HepG2 (cell line): ENCODE data around the gene RIIAD1. TPM values are rescaled to one million over a fixed set of nuclear protein-coding genes. Genes with fewer than 3 reads are reported as not detected.

Experiments
- ATAC-seq: fragments of 200-7000 bp; cut with Tn5 transposase; 3 replicates; pipeline ENCODE4 v1.9.1; 2020; ENCODE audit warnings: mild to moderate bottlenecking, moderate library complexity
- BruUV-seq: library from RNA; stranded (reverse); fragments of 400-500 nt; replicated peaks from 2 replicates; lab custom pipeline; 2021; lab: Mats Ljungman, UMichigan
- CTCF ChIA-PET: fragments of 300-600 bp; formaldehyde crosslinking; extraction: SDS; loops from one replicate; lab custom pipeline; 2021; ENCODE audit warnings: low total read pairs, inconsistent platforms, low intra/inter-chr PET ratio; lab: Yijun Ruan, JAX
- POLR2A ChIA-PET: fragments of 350-600 bp; sonication (Branson Sonifier 250); formaldehyde crosslinking; loops from one replicate; lab custom pipeline; 2020; ENCODE audit warnings: antibody characterized with exemption, inconsistent platforms; lab: Yijun Ruan, JAX
- DNase-seq: peaks from one replicate; pipeline ENCODE4 v3.0.0-alpha.2; 2015; ENCODE audit warnings: low spot score
- FAIRE-seq: peaks from 3 replicates; lab custom pipeline; 2011; peaks lifted over from hg19 to GRCh38; lab: Jason Lieb, UNC
- H2AFZ ChIP-seq: one replicate; pipeline ENCODE4 v1.6.1; 2011; ENCODE audit warnings: low read length, inconsistent platforms
- H3K27ac ChIP-seq: fragments of 300-600 bp; 3 replicates; pipeline ENCODE4 v1.8.0; 2011; ENCODE audit warnings: mixed run types, mild to moderate bottlenecking, mixed read lengths, low read length, inconsistent platforms; ENCODE audit not compliant: insufficient read depth; ENCODE audit errors: extremely low read length
- H3K27me3 ChIP-seq, 2 experiments: fragments of 200-600 bp in 1 of 2; 2 replicates in 1 of 2; 3 replicates in 1 of 2; pipeline versions ENCODE4 v1.6.0 to v1.8.0; 2011; ENCODE audit warnings: low read length in 2 of 2, mild to moderate bottlenecking in 2 of 2, moderate library complexity in 2 of 2, inconsistent platforms in 1 of 2; ENCODE audit not compliant: insufficient read depth in 2 of 2, control insufficient read depth in 1 of 2
- H3K36me3 ChIP-seq, 2 experiments: fragments of 200-600 bp in 1 of 2; replicated peaks in 1 of 2; 2 replicates in 1 of 2; 3 replicates in 1 of 2; pipeline versions ENCODE4 v1.5.1 to v1.8.0; 2011; ENCODE audit warnings: low read length in 2 of 2, inconsistent platforms in 1 of 2; ENCODE audit not compliant: insufficient read depth in 2 of 2, control insufficient read depth in 1 of 2
- H3K4me1 ChIP-seq: 2 replicates; pipeline ENCODE4 v1.5.1; 2012; ENCODE audit warnings: low read length, inconsistent platforms; ENCODE audit not compliant: insufficient read depth
- H3K4me2 ChIP-seq: 2 replicates; pipeline ENCODE4 v1.6.0; 2011; ENCODE audit warnings: low read depth, low read length, inconsistent platforms
- H3K4me3 ChIP-seq, 3 experiments: fragments of 200-600 bp in 1 of 3; sonication (generic), shearing (Covaris generic) in 1 of 3; replicated peaks in 1 of 3; 2 replicates each; pipeline ENCODE4 v1.5.1; 2011 to 2016; ENCODE audit warnings: low read length in 3 of 3, inconsistent platforms in 2 of 3, low read depth in 2 of 3, mild to moderate bottlenecking in 2 of 3, control low read depth in 1 of 3, mixed read lengths in 1 of 3; ENCODE audit not compliant: insufficient read depth in 1 of 3
- H3K79me2 ChIP-seq: one replicate; pipeline ENCODE4 v1.6.1; 2011; ENCODE audit warnings: low read length, inconsistent platforms; ENCODE audit not compliant: insufficient read depth
- H3K9ac ChIP-seq: 2 replicates; pipeline ENCODE4 v1.6.0; 2011; ENCODE audit warnings: mild to moderate bottlenecking, low read depth, low read length, inconsistent platforms; ENCODE audit not compliant: insufficient read depth
- H3K9me3 ChIP-seq: 2 replicates; pipeline ENCODE4 v1.5.1; 2012; ENCODE audit warnings: mild to moderate bottlenecking, low read length
- H4K20me1 ChIP-seq: 2 replicates; pipeline ENCODE4 v1.6.0; 2011; ENCODE audit warnings: inconsistent platforms, mild to moderate bottlenecking, low read length, moderate library complexity; ENCODE audit not compliant: insufficient read depth
- CEBPB ChIP-seq: IDR thresholded peaks from 2 replicates; pipeline ENCODE4 v1.6.1; 2011; ENCODE audit warnings: low read depth, low read length, improper control_type of control experiment, borderline replicate concordance
- CEBPG ChIP-seq: IDR thresholded peaks from 2 replicates; pipeline ENCODE4 v1.6.1; 2016
- CREB1 ChIP-seq, 2 experiments: fragments of 450-650 bp in 1 of 2; IDR thresholded peaks; 2 replicates each; pipeline ENCODE4 v1.6.1; 2016 to 2017; ENCODE audit warnings: control low read depth in 1 of 2, mild to moderate bottlenecking in 1 of 2, missing compliant biosample characterization in 1 of 2, missing genetic modification characterization in 1 of 2
- LCORL ChIP-seq, 2 experiments: fragments of 450-650 bp in 1 of 2; sonication (generic) in 1 of 2; formaldehyde crosslinking in 1 of 2; IDR thresholded peaks; 2 replicates each; pipeline versions ENCODE4 v1.5.0 to v1.6.1; 2017 to 2020; ENCODE audit warnings: antibody characterized with exemption in 1 of 2, missing genetic modification reagents in 1 of 2
- PHF21A ChIP-seq: sonication (generic); formaldehyde crosslinking; IDR thresholded peaks from 2 replicates; pipeline ENCODE4 v1.5.0; 2020; ENCODE audit warnings: mild to moderate bottlenecking, missing genetic modification reagents
- WGBS: methylation state at CpG from one replicate; pipeline ENCODE4 v1.1.6; 2017; ENCODE audit warnings: low lambda C conversion rate; 5-methylcytosine and 5-hydroxymethylcytosine counted together
- in situ Hi-C: cut with HindIII; loops from 2 replicates; pipeline ENCODE4 v1.10.0; 2017; ENCODE audit warnings: low pct_unique_long_range_greater_than_20kb; ENCODE audit not compliant: extremely low pct_ligation_motif_present
- intact Hi-C: fragments of 100-400 bp; cut with micrococcal nuclease; formaldehyde crosslinking; loops from one replicate; pipeline ENCODE4 v1.10.0; 2022; ENCODE audit not compliant: unreplicated experiment
- polyA plus RNA-seq, 8 experiments: library from polyadenylated mRNA; depleted of rRNA in 3 of 8; stranded (reverse) in 7 of 8; unstranded in 1 of 8; fragments of >200 nt; fragmentation: Illumina TruSeq in 4 of 8; extraction: Trizol in 4 of 8; gene quantifications; 2 replicates each; pipeline versions ENCODE4 v1.2.1 to v1.2.3, GENCODE V29; 2011 to 2016; ENCODE audit warnings: low read depth in 4 of 8, missing spikeins in 1 of 8, mixed read lengths in 1 of 8; ENCODE audit not compliant: insufficient read depth in 1 of 8
- total RNA-seq, 5 experiments: library from RNA; depleted of rRNA; stranded (reverse); fragments of >200 nt; fragmentation: Illumina TruSeq; extraction: Trizol; gene quantifications; 2 replicates each; pipeline ENCODE4 v1.2.3, GENCODE V29; 2016; ENCODE audit warnings: low read depth in 1 of 5
- TF ChIP-seq, protein P1 (sequence below): sonication (generic); formaldehyde crosslinking; IDR thresholded peaks from 2 replicates; pipeline ENCODE4 v1.4.0; 2020; ENCODE audit warnings: missing genetic modification reagents
- TF ChIP-seq, protein P2 (sequence below): sonication (generic); formaldehyde crosslinking; IDR thresholded peaks from 2 replicates; pipeline ENCODE4 v1.4.0; 2020; ENCODE audit warnings: low read depth, missing genetic modification reagents
- TF ChIP-seq, protein P3 (sequence below): fragments of 450-650 bp; IDR thresholded peaks from 2 replicates; pipeline ENCODE4 v1.6.1; 2016

The RIIAD1 gene
- total and polyA plus RNA-seq, 2 of the 13 experiments (the other 11 are each of a cell fraction or from before 2014, with no cell fraction given): not detected

DNA sequence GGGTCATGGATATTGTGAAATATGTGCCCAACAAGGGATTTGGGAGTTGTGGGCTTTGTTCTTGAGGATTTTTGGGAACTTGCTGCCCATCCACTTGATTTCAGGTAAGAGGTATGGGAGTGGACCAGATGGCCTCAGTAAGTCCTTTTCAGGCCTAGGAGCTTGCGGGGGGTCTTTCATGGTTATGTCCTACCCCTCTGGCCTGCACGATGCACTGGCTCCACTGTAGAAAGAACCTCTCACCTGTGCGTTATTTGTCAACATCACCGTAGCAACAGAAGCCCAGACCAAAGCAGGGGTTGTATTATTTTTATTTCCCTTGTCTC is 8.6 kb downstream of the RIIAD1 start:
- H3K4me3 ChIP-seq: peak overlapping the region in 2 of 3 experiments; percentile 42 to 55; a peak in 1 of 6 replicates
- peaks cover 0 to 17% of the 10 kb centered on the region in 2 experiments; a peak in 2 of 5 replicates for H3K27me3 ChIP-seq
- intact Hi-C loops: no loop called here
- no peaks in the 10 kb centered on the region for H3K9me3 ChIP-seq
- no peaks in the 10 kb centered on the region for H3K36me3 ChIP-seq
- TF ChIP-seq PHF21A (peak; percentile 25; the same call in 1 of the 2 replicates), CEBPG (CRISPR knock-in tag) (peak; percentile 41; the same call in 1 of the 2 replicates), CREB1 (IDR thresholded peaks at IDR 0.05) (no peak), CREB1 (CRISPR knock-in tag; IDR thresholded peaks at IDR 0.05) (0 out of 2 replicates have a peak, but pooled peaks have one; percentile 10), CEBPB (peak; percentile 80), LCORL (IDR thresholded peaks at IDR 0.05) (peak; percentile 48; the same call in 1 of the 2 replicates), LCORL (CRISPR knock-in tag; IDR thresholded peaks at IDR 0.05) (no peak)
- TF ChIP-seq, protein P1, sequence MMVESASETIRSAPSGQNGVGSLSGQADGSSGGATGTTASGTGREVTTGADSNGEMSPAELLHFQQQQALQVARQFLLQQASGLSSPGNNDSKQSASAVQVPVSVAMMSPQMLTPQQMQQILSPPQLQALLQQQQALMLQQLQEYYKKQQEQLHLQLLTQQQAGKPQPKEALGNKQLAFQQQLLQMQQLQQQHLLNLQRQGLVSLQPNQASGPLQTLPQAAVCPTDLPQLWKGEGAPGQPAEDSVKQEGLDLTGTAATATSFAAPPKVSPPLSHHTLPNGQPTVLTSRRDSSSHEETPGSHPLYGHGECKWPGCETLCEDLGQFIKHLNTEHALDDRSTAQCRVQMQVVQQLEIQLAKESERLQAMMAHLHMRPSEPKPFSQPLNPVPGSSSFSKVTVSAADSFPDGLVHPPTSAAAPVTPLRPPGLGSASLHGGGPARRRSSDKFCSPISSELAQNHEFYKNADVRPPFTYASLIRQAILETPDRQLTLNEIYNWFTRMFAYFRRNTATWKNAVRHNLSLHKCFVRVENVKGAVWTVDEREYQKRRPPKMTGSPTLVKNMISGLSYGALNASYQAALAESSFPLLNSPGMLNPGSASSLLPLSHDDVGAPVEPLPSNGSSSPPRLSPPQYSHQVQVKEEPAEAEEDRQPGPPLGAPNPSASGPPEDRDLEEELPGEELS (CRISPR knock-in tag): 0 out of 2 replicates have a peak, but pooled peaks have one; percentile 9
- TF ChIP-seq, protein P2, sequence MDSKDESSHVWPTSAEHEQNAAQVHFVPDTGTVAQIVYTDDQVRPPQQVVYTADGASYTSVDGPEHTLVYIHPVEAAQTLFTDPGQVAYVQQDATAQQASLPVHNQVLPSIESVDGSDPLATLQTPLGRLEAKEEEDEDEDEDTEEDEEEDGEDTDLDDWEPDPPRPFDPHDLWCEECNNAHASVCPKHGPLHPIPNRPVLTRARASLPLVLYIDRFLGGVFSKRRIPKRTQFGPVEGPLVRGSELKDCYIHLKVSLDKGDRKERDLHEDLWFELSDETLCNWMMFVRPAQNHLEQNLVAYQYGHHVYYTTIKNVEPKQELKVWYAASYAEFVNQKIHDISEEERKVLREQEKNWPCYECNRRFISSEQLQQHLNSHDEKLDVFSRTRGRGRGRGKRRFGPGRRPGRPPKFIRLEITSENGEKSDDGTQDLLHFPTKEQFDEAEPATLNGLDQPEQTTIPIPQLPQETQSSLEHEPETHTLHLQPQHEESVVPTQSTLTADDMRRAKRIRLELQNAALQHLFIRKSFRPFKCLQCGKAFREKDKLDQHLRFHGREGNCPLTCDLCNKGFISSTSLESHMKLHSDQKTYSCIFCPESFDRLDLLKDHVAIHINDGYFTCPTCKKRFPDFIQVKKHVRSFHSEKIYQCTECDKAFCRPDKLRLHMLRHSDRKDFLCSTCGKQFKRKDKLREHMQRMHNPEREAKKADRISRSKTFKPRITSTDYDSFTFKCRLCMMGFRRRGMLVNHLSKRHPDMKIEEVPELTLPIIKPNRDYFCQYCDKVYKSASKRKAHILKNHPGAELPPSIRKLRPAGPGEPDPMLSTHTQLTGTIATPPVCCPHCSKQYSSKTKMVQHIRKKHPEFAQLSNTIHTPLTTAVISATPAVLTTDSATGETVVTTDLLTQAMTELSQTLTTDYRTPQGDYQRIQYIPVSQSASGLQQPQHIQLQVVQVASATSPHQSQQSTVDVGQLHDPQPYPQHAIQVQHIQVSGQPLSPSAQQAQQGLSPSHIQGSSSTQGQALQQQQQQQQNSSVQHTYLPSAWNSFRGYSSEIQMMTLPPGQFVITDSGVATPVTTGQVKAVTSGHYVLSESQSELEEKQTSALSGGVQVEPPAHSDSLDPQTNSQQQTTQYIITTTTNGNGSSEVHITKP (CRISPR knock-in tag): no peak
- TF ChIP-seq, protein P3, sequence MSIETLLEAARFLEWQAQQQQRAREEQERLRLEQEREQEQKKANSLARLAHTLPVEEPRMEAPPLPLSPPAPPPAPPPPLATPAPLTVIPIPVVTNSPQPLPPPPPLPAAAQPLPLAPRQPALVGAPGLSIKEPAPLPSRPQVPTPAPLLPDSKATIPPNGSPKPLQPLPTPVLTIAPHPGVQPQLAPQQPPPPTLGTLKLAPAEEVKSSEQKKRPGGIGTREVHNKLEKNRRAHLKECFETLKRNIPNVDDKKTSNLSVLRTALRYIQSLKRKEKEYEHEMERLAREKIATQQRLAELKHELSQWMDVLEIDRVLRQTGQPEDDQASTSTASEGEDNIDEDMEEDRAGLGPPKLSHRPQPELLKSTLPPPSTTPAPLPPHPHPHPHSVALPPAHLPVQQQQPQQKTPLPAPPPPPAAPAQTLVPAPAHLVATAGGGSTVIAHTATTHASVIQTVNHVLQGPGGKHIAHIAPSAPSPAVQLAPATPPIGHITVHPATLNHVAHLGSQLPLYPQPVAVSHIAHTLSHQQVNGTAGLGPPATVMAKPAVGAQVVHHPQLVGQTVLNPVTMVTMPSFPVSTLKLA: no peak
- ATAC-seq (peak; percentile 35), FAIRE-seq (no peak), DNase-seq (no peak)
- CTCF ChIA-PET: no interaction called here
- POLR2A ChIA-PET: no interaction called here
- H4K20me1 ChIP-seq: no peaks in the 10 kb centered on the region
- no peak overlapping the region for H3K9ac ChIP-seq
- peak overlapping the region; percentile 80 for H3K4me2 ChIP-seq
- no peak overlapping the region for H2AFZ ChIP-seq
- in situ Hi-C loops: loop anchor here (10.0 to 25.0 kb wide), 2 partner anchors 135 to 193 kb away; partner anchors contain the start of gene TUFT1
- peaks cover 35% of the 10 kb centered on the region for H3K4me1 ChIP-seq
- no peak overlapping the region for H3K27ac ChIP-seq
- no TSS peak for BruUV-seq
- WGBS: 44% methylated on average over 4 of the region's 4 CpGs
- H3K79me2 ChIP-seq: no peaks in the 10 kb centered on the region
